HUES64 (cell line): ENCODE data around the gene ALG12.

Source experiments
- H3K27ac ChIP-seq: 2 replicates; pipeline ENCODE4 v1.7.0; 2013; ENCODE audit warnings: low read depth, low read length, inconsistent platforms
- H3K27me3 ChIP-seq: 2 replicates; pipeline ENCODE4 v1.6.1; 2013; ENCODE audit warnings: mild to moderate bottlenecking, low read length; ENCODE audit not compliant: insufficient read depth
- H3K36me3 ChIP-seq: 2 replicates; pipeline ENCODE4 v1.6.1; 2013; ENCODE audit warnings: mild to moderate bottlenecking, low read length; ENCODE audit not compliant: insufficient read depth
- H3K4me1 ChIP-seq: 2 replicates; pipeline ENCODE4 v1.6.1; 2013; ENCODE audit warnings: mild to moderate bottlenecking, low read length, moderate library complexity; ENCODE audit not compliant: insufficient read depth
- H3K4me3 ChIP-seq: 2 replicates; pipeline ENCODE4 v1.5.1; 2013; ENCODE audit warnings: mild to moderate bottlenecking, low read length, moderate library complexity
- H3K9ac ChIP-seq: 2 replicates; pipeline ENCODE4 v1.6.1; 2013; ENCODE audit warnings: mild to moderate bottlenecking, low read depth, low read length
- H3K9me3 ChIP-seq: 2 replicates; pipeline ENCODE4 v1.6.1; 2013; ENCODE audit warnings: low read depth, low read length; ENCODE audit not compliant: insufficient read depth
- whole genome bisulfite sequencing: fragments of 150-250, 120-280 bp; methylation state at CpG from one replicate; pipeline ENCODE4 v1.1.7; 2013; ENCODE audit warnings: missing lambda C conversion rate; 5-methylcytosine and 5-hydroxymethylcytosine counted together

The ALG12 gene

DNA sequence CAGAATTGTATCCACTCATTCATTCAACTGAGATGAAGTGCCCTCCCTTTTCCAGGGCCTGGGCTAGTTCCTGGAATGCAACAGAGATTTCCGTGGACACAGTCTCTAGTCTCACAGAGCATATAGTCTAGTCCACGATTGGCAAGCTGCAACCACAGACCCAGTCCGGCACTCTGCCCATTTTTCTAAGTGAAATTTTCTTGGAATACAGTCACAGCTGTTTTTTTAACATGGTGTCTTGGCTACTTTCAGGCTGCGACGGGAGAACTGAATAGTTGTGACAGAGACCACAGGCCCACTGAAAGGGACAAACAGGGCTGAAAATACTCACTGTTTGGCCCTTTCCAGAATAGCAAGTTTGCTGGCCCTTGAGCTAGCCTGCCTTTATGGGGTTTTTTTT lies 29.2 kb downstream of the ALG12 start:
- Histone ChIP-seq H3K9ac (no peak overlapping the region), H3K9me3 (peaks cover 10% of the 10 kb centered on the region; the same call in 1 of the 2 replicates), H3K4me1 (no peaks in the 10 kb centered on the region), H3K4me3 (no peak overlapping the region), H3K27me3 (no peaks in the 10 kb centered on the region), H3K36me3 (peaks cover 79% of the 10 kb centered on the region), H3K27ac (no peak overlapping the region)
- 97% methylated on average over 5 of the region's 5 CpGs for WGBS

GRCh38 chr22:49887702-49888101 lies 30.5 kb downstream of the ALG12 start:
- Histone ChIP-seq H3K27ac (no peak overlapping the region), H3K27me3 (no peaks in the 10 kb centered on the region), H3K4me1 (no peaks in the 10 kb centered on the region), H3K9ac (no peak overlapping the region), H3K9me3 (peaks cover 10% of the 10 kb centered on the region; the same call in 1 of the 2 replicates), H3K4me3 (no peak overlapping the region), H3K36me3 (peaks cover 89% of the 10 kb centered on the region)
- 97% methylated on average over 9 of the region's 9 CpGs for WGBS

DNA sequence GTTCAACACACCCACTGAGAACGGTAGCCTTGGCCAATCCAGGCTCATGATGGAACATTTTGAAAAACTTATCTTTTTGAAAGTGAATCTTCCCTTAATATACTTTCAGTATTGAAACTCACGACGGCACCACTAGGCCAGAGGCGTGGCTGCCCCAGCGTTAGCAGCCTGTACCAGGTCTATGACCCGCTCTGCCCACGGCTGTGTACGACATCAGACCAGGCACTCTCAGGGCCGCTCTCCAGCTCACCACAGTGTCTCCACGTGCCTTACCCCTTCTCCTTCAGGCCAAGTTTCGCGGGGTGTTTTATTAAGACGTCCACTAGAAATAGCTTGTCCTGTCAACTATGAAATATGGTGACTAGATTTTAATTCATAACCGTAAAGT lies 31.2 kb downstream of the ALG12 start:
- no peak overlapping the region for H3K4me3 ChIP-seq
- H3K9me3 ChIP-seq = peaks cover 10% of the 10 kb centered on the region; the same call in 1 of the 2 replicates
- no peak overlapping the region for H3K27ac ChIP-seq
- WGBS = 96% methylated on average over 14 of the region's 14 CpGs
- no peaks in the 10 kb centered on the region for H3K27me3 ChIP-seq
- no peak overlapping the region for H3K9ac ChIP-seq
- no peaks in the 10 kb centered on the region for H3K4me1 ChIP-seq
- H3K36me3 ChIP-seq = peaks cover 82% of the 10 kb centered on the region

DNA sequence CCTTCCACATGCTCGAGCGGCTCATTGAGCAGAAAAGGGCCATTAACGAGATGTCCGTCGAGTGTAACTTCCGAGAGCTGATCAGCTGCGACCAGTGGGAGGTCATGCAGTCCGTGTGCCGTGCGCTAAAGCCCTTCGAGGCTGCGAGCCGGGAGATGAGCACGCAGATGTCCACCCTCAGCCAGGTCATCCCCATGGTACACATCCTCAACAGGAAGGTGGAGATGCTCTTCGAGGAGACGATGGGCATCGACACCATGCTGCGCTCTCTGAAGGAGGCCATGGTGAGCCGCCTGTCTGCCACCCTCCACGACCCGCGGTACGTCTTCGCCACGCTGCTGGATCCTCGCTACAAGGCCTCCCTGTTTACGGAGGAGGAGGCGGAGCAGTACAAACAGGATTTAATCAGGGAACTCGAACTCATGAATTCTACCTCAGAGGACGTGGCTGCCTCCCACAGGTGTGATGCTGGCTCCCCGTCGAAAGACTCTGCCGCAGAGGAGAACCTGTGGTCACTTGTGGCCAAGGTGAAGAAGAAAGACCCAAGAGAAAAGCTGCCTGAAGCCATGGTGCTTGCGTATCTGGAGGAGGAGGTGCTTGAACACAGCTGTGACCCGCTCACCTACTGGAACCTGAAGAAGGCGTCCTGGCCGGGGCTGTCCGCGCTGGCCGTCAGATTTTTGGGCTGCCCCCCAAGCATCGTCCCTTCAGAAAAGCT lies 31.7 kb downstream of the ALG12 start:
- Histone ChIP-seq H3K27me3 (no peaks in the 10 kb centered on the region), H3K36me3 (peaks cover 81% of the 10 kb centered on the region), H3K4me3 (no peak overlapping the region), H3K4me1 (no peaks in the 10 kb centered on the region), H3K27ac (no peak overlapping the region), H3K9ac (no peak overlapping the region), H3K9me3 (peaks cover 10% of the 10 kb centered on the region; the same call in 1 of the 2 replicates)
- 97% methylated on average over 41 of the region's 41 CpGs for WGBS

DNA sequence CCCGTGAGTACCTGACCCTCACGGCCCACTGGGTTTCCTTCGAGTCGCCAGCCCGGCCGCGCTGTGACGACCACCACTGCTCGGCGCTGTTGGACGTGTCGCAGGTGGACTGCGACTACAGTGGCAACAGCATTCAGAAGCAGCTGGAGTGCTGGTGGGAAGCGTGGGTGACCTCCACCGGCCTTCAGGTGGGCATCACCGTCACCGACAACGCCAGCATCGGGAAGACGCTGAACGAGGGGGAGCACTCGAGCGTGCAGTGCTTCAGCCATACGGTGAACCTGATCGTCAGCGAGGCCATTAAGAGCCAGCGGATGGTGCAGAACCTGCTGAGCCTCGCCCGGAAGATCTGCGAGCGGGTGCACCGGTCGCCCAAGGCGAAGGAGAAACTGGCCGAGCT lies 32.4 kb downstream of the ALG12 start:
- Histone ChIP-seq H3K9me3 (peaks cover 10% of the 10 kb centered on the region; the same call in 1 of the 2 replicates), H3K9ac (no peak overlapping the region), H3K27me3 (no peaks in the 10 kb centered on the region), H3K27ac (no peak overlapping the region), H3K36me3 (peaks cover 76% of the 10 kb centered on the region), H3K4me1 (no peaks in the 10 kb centered on the region), H3K4me3 (no peak overlapping the region)
- WGBS = 97% methylated on average over 35 of the region's 35 CpGs

DNA sequence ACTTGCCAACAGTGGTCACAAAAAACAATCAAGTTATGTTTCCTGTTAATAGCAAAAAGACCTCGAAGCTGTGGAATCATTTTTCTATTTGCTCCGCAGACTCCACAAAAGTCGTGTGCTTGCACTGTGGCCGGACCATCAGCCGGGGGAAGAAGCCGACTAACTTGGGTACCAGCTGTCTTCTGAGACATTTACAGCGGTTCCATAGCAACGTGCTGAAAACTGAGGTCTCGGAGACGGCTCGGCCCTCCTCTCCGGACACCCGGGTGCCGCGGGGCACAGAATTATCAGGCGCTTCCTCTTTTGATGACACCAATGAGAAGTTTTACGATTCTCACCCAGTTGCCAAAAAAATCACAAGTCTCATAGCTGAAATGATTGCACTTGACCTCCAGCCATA lies 33.0 kb downstream of the ALG12 start:
- Histone ChIP-seq H3K4me1 (0 out of 2 replicates have a peak, but pooled peaks cover 3% of the 10 kb centered on the region), H3K27me3 (no peaks in the 10 kb centered on the region), H3K9ac (no peak overlapping the region), H3K9me3 (peaks cover 10% of the 10 kb centered on the region; the same call in 1 of the 2 replicates), H3K4me3 (no peak overlapping the region), H3K27ac (no peak overlapping the region), H3K36me3 (peaks cover 72% of the 10 kb centered on the region)
- whole genome bisulfite sequencing = 95% methylated on average over 17 of the region's 17 CpGs

- Histone ChIP-seq H3K9me3 (peaks cover 9% of the 10 kb centered on the region; the same call in 1 of the 2 replicates), H3K27me3 (no peaks in the 10 kb centered on the region), H3K4me3 (no peak overlapping the region), H3K36me3 (peaks cover 68% of the 10 kb centered on the region), H3K9ac (no peak overlapping the region), H3K27ac (no peak overlapping the region), H3K4me1 (0 out of 2 replicates have a peak, but pooled peaks cover 7% of the 10 kb centered on the region)
- 93% methylated on average over 31 of the region's 31 CpGs for WGBS
Measured at GRCh38 chr22:49884503-49885260, 33.6 kb downstream of the ALG12 start.

DNA sequence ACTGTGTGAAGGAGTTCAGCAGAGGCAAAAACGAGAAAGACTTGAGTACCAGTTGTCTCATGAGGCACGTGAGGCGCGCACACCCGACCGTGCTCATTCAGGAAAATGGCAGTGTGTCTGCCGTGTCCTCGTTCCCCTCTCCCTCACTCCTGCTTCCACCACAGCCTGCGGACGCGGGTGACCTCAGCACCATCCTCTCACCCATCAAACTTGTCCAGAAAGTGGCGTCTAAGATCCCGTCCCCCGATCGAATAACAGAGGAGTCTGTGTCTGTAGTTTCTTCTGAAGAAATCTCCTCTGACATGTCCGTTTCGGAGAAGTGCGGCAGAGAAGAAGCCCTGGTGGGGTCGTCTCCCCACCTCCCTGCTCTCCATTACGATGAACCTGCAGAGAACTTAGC lies 34.2 kb downstream of the ALG12 start:
- H3K4me1 ChIP-seq = 0 out of 2 replicates have a peak, but pooled peaks cover 7% of the 10 kb centered on the region
- no peak overlapping the region for H3K4me3 ChIP-seq
- no peak overlapping the region for H3K9ac ChIP-seq
- H3K27ac ChIP-seq = no peak overlapping the region
- WGBS = 96% methylated on average over 20 of the region's 20 CpGs
- H3K36me3 ChIP-seq = peaks cover 62% of the 10 kb centered on the region
- peaks cover 3% of the 10 kb centered on the region; the same call in 1 of the 2 replicates for H3K9me3 ChIP-seq
- H3K27me3 ChIP-seq = no peaks in the 10 kb centered on the region

GRCh38 chr22:49883294-49883640 lies 35.0 kb downstream of the ALG12 start:
- Histone ChIP-seq H3K9me3 (no peaks in the 10 kb centered on the region; the same call in 1 of the 2 replicates), H3K27me3 (no peaks in the 10 kb centered on the region), H3K27ac (no peak overlapping the region), H3K36me3 (peaks cover 57% of the 10 kb centered on the region), H3K4me3 (no peak overlapping the region), H3K9ac (no peak overlapping the region), H3K4me1 (0 out of 2 replicates have a peak, but pooled peaks cover 7% of the 10 kb centered on the region)
- WGBS = 93% methylated on average over 4 of the region's 4 CpGs

DNA sequence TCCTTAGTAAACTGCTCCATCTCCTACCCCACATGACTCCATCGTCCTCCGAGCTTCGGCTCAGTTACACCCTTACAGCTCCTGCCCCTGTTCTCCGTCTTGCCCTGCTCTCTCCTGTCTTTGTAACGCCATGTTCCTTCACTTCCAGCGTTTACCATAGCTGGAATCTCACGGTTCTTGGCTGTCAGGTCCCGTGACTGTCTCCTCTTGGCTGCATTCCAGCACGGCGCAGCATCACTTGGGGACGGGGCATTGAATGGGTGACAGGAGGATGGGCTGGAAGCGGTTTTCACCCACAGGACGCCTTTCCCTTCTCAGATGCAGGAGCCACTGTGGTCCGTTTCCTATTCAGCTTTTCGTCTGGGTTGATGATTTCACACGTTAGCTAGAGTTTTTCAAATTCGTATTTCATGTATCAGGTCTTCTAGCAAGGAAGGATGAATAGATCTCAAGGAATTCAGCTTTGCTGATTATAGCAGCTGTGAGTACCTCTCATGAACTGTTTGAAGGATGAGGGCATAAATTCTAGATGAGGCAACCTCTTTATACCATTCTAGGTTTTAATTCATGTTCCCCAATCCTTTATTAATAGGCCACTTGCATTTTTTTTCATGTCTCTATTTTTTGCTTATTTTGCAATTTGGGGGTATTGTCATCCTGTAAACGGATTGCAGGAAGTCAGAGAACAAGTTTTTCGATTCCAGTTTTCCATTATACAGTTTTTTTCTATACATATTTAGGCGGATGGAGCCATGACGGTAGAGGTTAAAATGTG lies 35.5 kb downstream of the ALG12 start:
- no peaks in the 10 kb centered on the region for H3K9me3 ChIP-seq
- H3K4me1 ChIP-seq = 0 out of 2 replicates have a peak, but pooled peaks cover 7% of the 10 kb centered on the region
- no peak overlapping the region for H3K27ac ChIP-seq
- H3K36me3 ChIP-seq = peaks cover 53% of the 10 kb centered on the region
- H3K4me3 ChIP-seq = no peak overlapping the region
- WGBS = 91% methylated on average over 21 of the region's 21 CpGs
- no peaks in the 10 kb centered on the region for H3K27me3 ChIP-seq
- no peak overlapping the region for H3K9ac ChIP-seq

GRCh38 chr22:49881856-49882255 lies 36.4 kb downstream of the ALG12 start:
- H3K9me3 ChIP-seq = no peaks in the 10 kb centered on the region
- 95% methylated on average over 2 of the region's 2 CpGs for WGBS
- no peaks in the 10 kb centered on the region for H3K27me3 ChIP-seq
- H3K9ac ChIP-seq = no peak overlapping the region
- H3K4me3 ChIP-seq = no peak overlapping the region
- H3K4me1 ChIP-seq = 0 out of 2 replicates have a peak, but pooled peaks cover 7% of the 10 kb centered on the region
- no peak overlapping the region for H3K27ac ChIP-seq
- peaks cover 49% of the 10 kb centered on the region for H3K36me3 ChIP-seq
